ENCODE data around the gene IGLON5.

Gene IGLON5

GRCh38 chr19:51339313-51339686 lies 27.9 kb downstream of the IGLON5 start:
- peaks cover 11% of the 10 kb centered on the region in 2 donors for H3K27me3 Mint-ChIP-seq
- no peaks in the 10 kb centered on the region for H3K9me3 Mint-ChIP-seq
- peak overlapping the region; percentile 84 for H3K27ac Mint-ChIP-seq
- no peak for DNase-seq
- H3K36me3 Mint-ChIP-seq, result peaks cover 2 to 4% of the 10 kb centered on the region in 2 donors
- peak; percentile 5 to 10 for ATAC-seq (replicated peaks)
- peaks cover 32 to 51% of the 10 kb centered on the region in 2 donors for H3K4me1 Mint-ChIP-seq
- peak overlapping the region; percentile 91 to 94 for H3K4me3 Mint-ChIP-seq

- Mint-ChIP-seq H3K36me3 (peaks cover 6 to 8% of the 10 kb centered on the region in 2 donors), H3K4me3 (peak overlapping the region; percentile 91 to 94), H3K27me3 (peaks cover 5% of the 10 kb centered on the region in 2 donors), H3K4me1 (peaks cover 37 to 58% of the 10 kb centered on the region in 2 donors), H3K27ac (peak overlapping the region; percentile 9), H3K9me3 (no peaks in the 10 kb centered on the region)
- peak; percentile 75 to 83 for ATAC-seq (replicated peaks)
- DNase-seq, result peak; percentile 92
Measured at GRCh38 chr19:51339687-51340656, 28.5 kb downstream of the IGLON5 start.

GRCh38 chr19:51341066-51341465 lies 29.6 kb downstream of the IGLON5 start:
- Mint-ChIP-seq H3K36me3 (peaks cover 12 to 13% of the 10 kb centered on the region in 2 donors), H3K27ac (peak overlapping the region; percentile 83), H3K27me3 (no peaks in the 10 kb centered on the region), H3K4me3 (peak overlapping the region; percentile 78 to 94), H3K9me3 (no peaks in the 10 kb centered on the region), H3K4me1 (peaks cover 42 to 64% of the 10 kb centered on the region in 2 donors)
- ATAC-seq (replicated peaks), result no peak
- DNase-seq, result no peak

- no peaks in the 10 kb centered on the region for H3K9me3 Mint-ChIP-seq
- no peaks in the 10 kb centered on the region for H3K27me3 Mint-ChIP-seq
- DNase-seq (no peak), ATAC-seq (replicated peaks) (no peak)
- peak within 1 kb of the TSS; percentile 83 for H3K27ac Mint-ChIP-seq
- peak within 1 kb of the TSS; percentile 78 to 94 for H3K4me3 Mint-ChIP-seq
- peaks cover 15 to 19% of the 10 kb centered on the region in 2 donors for H3K36me3 Mint-ChIP-seq
- peaks cover 45 to 72% of the 10 kb centered on the region in 2 donors for H3K4me1 Mint-ChIP-seq
Measured at GRCh38 chr19:51341976-51342580, 30.6 kb downstream of the IGLON5 start, which contains the start of gene VSIG10L. Gene VSIG10L (minus strand): TSS chr19:51342139. CDS start chr19:51342124, 15 bp downstream.

GRCh38 chr19:51342631-51343569 lies 31.5 kb downstream of the IGLON5 start:
- ATAC-seq (replicated peaks) (no peak), DNase-seq (no peak)
- Mint-ChIP-seq H3K27me3 (no peaks in the 10 kb centered on the region), H3K27ac (peak overlapping the region; percentile 77), H3K4me1 (peaks cover 45 to 77% of the 10 kb centered on the region in 2 donors), H3K9me3 (no peaks in the 10 kb centered on the region), H3K4me3 (no peak overlapping the region), H3K36me3 (peaks cover 20 to 25% of the 10 kb centered on the region in 2 donors)

- H3K4me3 Mint-ChIP-seq, result peak overlapping the region; percentile 58 to 69
- H3K4me1 Mint-ChIP-seq, result peaks cover 35 to 64% of the 10 kb centered on the region in 2 donors
- H3K27ac Mint-ChIP-seq, result peak overlapping the region; percentile 84
- H3K36me3 Mint-ChIP-seq, result peaks cover 24 to 33% of the 10 kb centered on the region in 2 donors
- ATAC-seq (replicated peaks) (no peak), DNase-seq (no peak)
- no peaks in the 10 kb centered on the region for H3K9me3 Mint-ChIP-seq
- no peaks in the 10 kb centered on the region for H3K27me3 Mint-ChIP-seq
Measured at GRCh38 chr19:51345076-51345620, 33.7 kb downstream of the IGLON5 start.

GRCh38 chr19:51346742-51347141 lies 35.3 kb downstream of the IGLON5 start:
- Mint-ChIP-seq H3K4me1 (peaks cover 29 to 51% of the 10 kb centered on the region in 2 donors), H3K27ac (no peak overlapping the region), H3K4me3 (no peak overlapping the region), H3K9me3 (no peaks in the 10 kb centered on the region), H3K27me3 (no peaks in the 10 kb centered on the region), H3K36me3 (peaks cover 39 to 43% of the 10 kb centered on the region in 2 donors)
- ATAC-seq (replicated peaks), result no peak
- DNase-seq, result no peak

- H3K36me3 Mint-ChIP-seq, result peaks cover 45 to 49% of the 10 kb centered on the region in 2 donors
- H3K27ac Mint-ChIP-seq, result no peak overlapping the region
Measured at GRCh38 chr19:51347209-51347928, 35.9 kb downstream of the IGLON5 start.

GRCh38 chr19:51351266-51351990 lies 40.0 kb downstream of the IGLON5 start:
- no peaks in the 10 kb centered on the region for H3K9me3 Mint-ChIP-seq
- peaks cover 48 to 51% of the 10 kb centered on the region in 2 donors for H3K36me3 Mint-ChIP-seq
- no peak overlapping the region for H3K4me3 Mint-ChIP-seq
- H3K4me1 Mint-ChIP-seq, result peaks cover 2 to 10% of the 10 kb centered on the region in 2 donors
- H3K27ac Mint-ChIP-seq, result no peak overlapping the region
- ATAC-seq (replicated peaks) (no peak), DNase-seq (no peak)
- no peaks in the 10 kb centered on the region for H3K27me3 Mint-ChIP-seq

More at GRCh38 chr19:51347209-51347928, 35.9 kb downstream of the IGLON5 start:
- Mint-ChIP-seq H3K4me3 (no peak overlapping the region), H3K4me1 (peaks cover 26 to 45% of the 10 kb centered on the region in 2 donors), H3K27me3 (no peaks in the 10 kb centered on the region), H3K9me3 (no peaks in the 10 kb centered on the region)
- DNase-seq (no peak), ATAC-seq (replicated peaks) (no peak)

GRCh38 chr19:51352783-51353360 lies 41.4 kb downstream of the IGLON5 start:
- H3K4me3 Mint-ChIP-seq, result no peak overlapping the region
- H3K4me1 Mint-ChIP-seq, result peaks cover 0 to 4% of the 10 kb centered on the region in 2 donors
- no peaks in the 10 kb centered on the region for H3K9me3 Mint-ChIP-seq
- no peak for ATAC-seq (replicated peaks)
- no peak for DNase-seq
- no peak overlapping the region for H3K27ac Mint-ChIP-seq
- no peaks in the 10 kb centered on the region for H3K27me3 Mint-ChIP-seq
- peaks cover 41 to 48% of the 10 kb centered on the region in 2 donors for H3K36me3 Mint-ChIP-seq

- peaks cover 0 to 5% of the 10 kb centered on the region in 2 donors for H3K4me1 Mint-ChIP-seq
- H3K4me3 Mint-ChIP-seq, result no peak overlapping the region
- H3K27me3 Mint-ChIP-seq, result no peaks in the 10 kb centered on the region
- ATAC-seq (replicated peaks) (no peak), DNase-seq (no peak)
- H3K36me3 Mint-ChIP-seq, result peaks cover 45 to 51% of the 10 kb centered on the region in 2 donors
- no peaks in the 10 kb centered on the region for H3K9me3 Mint-ChIP-seq
- H3K27ac Mint-ChIP-seq, result peak overlapping the region; percentile 56
Measured at GRCh38 chr19:51354103-51354741, 42.8 kb downstream of the IGLON5 start.

- no peaks in the 10 kb centered on the region for H3K27me3 Mint-ChIP-seq
- H3K9me3 Mint-ChIP-seq, result no peaks in the 10 kb centered on the region
- ATAC-seq (replicated peaks) (no peak), DNase-seq (no peak)
- H3K36me3 Mint-ChIP-seq, result peaks cover 44 to 55% of the 10 kb centered on the region in 2 donors
- no peak overlapping the region for H3K4me3 Mint-ChIP-seq
- no peak overlapping the region for H3K27ac Mint-ChIP-seq
- peaks cover 0 to 10% of the 10 kb centered on the region in 2 donors for H3K4me1 Mint-ChIP-seq
Measured at GRCh38 chr19:51354742-51355148, 43.3 kb downstream of the IGLON5 start.

Data from stimulated activated naive B cell treated with anti-CD40 and anti-IgM and Interleukin-4, amounts not matched to agents 10 μg/mL and 1 μg/mL and 100 μg/mL, for 72 hours (primary cell).